T-cell (primary cell): ENCODE results near the gene FYN. TPM values are rescaled to one million over a fixed set of nuclear protein-coding genes. Genes with fewer than 3 reads are reported as not detected.
"Not testable (repeated sequence)": the region's sequence is repeated elsewhere in the genome, so short reads cannot be mapped to it uniquely, and the experiment has no call there.

Experiments
- ATAC-seq, 4 experiments: fragments of 200-7000 bp in 3 of 4; fragments of 150-1000 bp in 1 of 4; cut with Tn5 transposase; replicated peaks in 1 of 4; 1 replicate in 3 of 4; 2 replicates in 1 of 4; pipeline ENCODE4 v1.10.0; 2021; ENCODE audit warnings: moderate library complexity in 3 of 4, mild to moderate bottlenecking in 2 of 4, moderate number of reproducible peaks in 1 of 4
- CTCF ChIA-PET, 2 donors: fragments of 300-600 bp; sonication (Branson Sonifier 250); formaldehyde crosslinking; loops; one replicate each; lab custom pipeline; 2022; ENCODE audit warnings: antibody characterized with exemption in 2 of 2; lab: Charles Lee
- POLR2A ChIA-PET, 2 donors: fragments of 300-600 bp; sonication (Branson Sonifier 250); formaldehyde crosslinking; loops; one replicate each; lab custom pipeline; 2022; ENCODE audit warnings: antibody characterized with exemption in 2 of 2; lab: Charles Lee
- DNase-seq, 35 experiments: peaks; one replicate each; pipeline versions ENCODE4 v3.0.0 to v3.0.0-alpha.2; 2013 to 2023
- H3K27ac ChIP-seq: one replicate; pipeline ENCODE4 v1.5.1; 2013; ENCODE audit warnings: low read length
- H3K27me3 ChIP-seq, 2 experiments: replicated peaks in 1 of 2; 1 replicate in 1 of 2; 2 replicates in 1 of 2; pipeline versions ENCODE4 v1.6.1 to v1.7.0; 2013; ENCODE audit warnings: low read length in 1 of 2, mixed read lengths in 1 of 2; ENCODE audit not compliant: control insufficient read depth in 2 of 2, insufficient read depth in 2 of 2; ENCODE audit errors: extremely low read depth in 1 of 2
- H3K36me3 ChIP-seq, 2 donors: 1 replicate in 1 of 2; 2 replicates in 1 of 2; pipeline versions ENCODE4 v1.6.1 to v1.7.0; 2013; ENCODE audit warnings: low read length in 1 of 2; ENCODE audit not compliant: control insufficient read depth in 2 of 2, insufficient read depth in 1 of 2; ENCODE audit errors: extremely low read depth in 1 of 2
- H3K4me1 ChIP-seq, 2 experiments: 1 replicate in 1 of 2; 2 replicates in 1 of 2; pipeline versions ENCODE4 v1.6.1 to v1.7.0; 2013; ENCODE audit warnings: low read length in 2 of 2, mixed read lengths in 1 of 2; ENCODE audit not compliant: insufficient read depth in 2 of 2, control insufficient read depth in 1 of 2; ENCODE audit errors: extremely low read depth in 1 of 2
- H3K4me3 ChIP-seq, 2 donors: 1 replicate in 1 of 2; 2 replicates in 1 of 2; pipeline versions ENCODE4 v1.5.1 to v1.7.0; 2013; ENCODE audit warnings: mild to moderate bottlenecking in 2 of 2, low read length in 1 of 2, moderate library complexity in 1 of 2; ENCODE audit not compliant: control insufficient read depth in 1 of 2; ENCODE audit errors: extremely low read depth in 1 of 2
- H3K9me3 ChIP-seq: 2 replicates; pipeline ENCODE4 v1.7.0; 2013
- H3K27ac Mint-ChIP-seq, 2 donors: one replicate each; pipeline ENCODE4 v1.8.0; 2020 to 2021; ENCODE audit warnings: mild to moderate bottlenecking in 2 of 2, mixed read lengths in 2 of 2
- H3K27me3 Mint-ChIP-seq, 2 donors: one replicate each; pipeline ENCODE4 v1.8.0; 2021 to 2022; ENCODE audit warnings: mixed read lengths in 2 of 2
- H3K36me3 Mint-ChIP-seq: one replicate; pipeline ENCODE4 v1.8.0; 2021; ENCODE audit warnings: mixed read lengths
- H3K4me1 Mint-ChIP-seq, 3 donors: one replicate each; pipeline ENCODE4 v1.8.0; 2020 to 2022; ENCODE audit warnings: mixed read lengths in 3 of 3, mild to moderate bottlenecking in 1 of 3
- H3K4me3 Mint-ChIP-seq, 3 donors: one replicate each; pipeline ENCODE4 v1.8.0; 2020 to 2022; ENCODE audit warnings: mild to moderate bottlenecking in 3 of 3, mixed read lengths in 3 of 3, moderate library complexity in 3 of 3
- H3K9me3 Mint-ChIP-seq, 3 donors: one replicate each; pipeline ENCODE4 v1.8.0; 2020 to 2022; ENCODE audit warnings: mixed read lengths in 3 of 3
- WGBS: methylation state at CpG from one replicate; pipeline ENCODE4 v1.1.5; 2013; ENCODE audit warnings: missing lambda C conversion rate; ENCODE audit not compliant: insufficient coverage; 5-methylcytosine and 5-hydroxymethylcytosine counted together
- total RNA-seq, 35 experiments: library from RNA in 6 of 35; stranded (reverse) in 6 of 35; fragments of 120-200 nt in 1 of 35; gene quantifications; one replicate each; pipeline versions ENCODE4 v1.2.1 to v1.2.4 and lab custom pipeline; 2013 to 2026

FYN gene
- total RNA-seq, 5 donors from 2014 or later (not counting 1 experiment from before 2014, with no cell fraction given), result 466 to 573 (median 534) TPM

- H3K27ac Mint-ChIP-seq, result no peak overlapping the region
- ChIA-PET CTCF (interaction anchor here (0.6 to 1.8 kb wide), 7 partner anchors 11 to 262 kb away, joined by 3 to 5 read pairs (median 3); no protein-coding TSS in a partner anchor), POLR2A (interaction anchor here (0.6 to 0.8 kb wide), 5 partner anchors 24 to 130 kb away, joined by 3 to 11 read pairs (median 6); no protein-coding TSS in a partner anchor)
- Histone ChIP-seq H3K36me3 (peaks cover 3 to 10% of the 10 kb centered on the region in 2 donors), H3K9me3 (no peaks in the 10 kb centered on the region), H3K4me1 (peaks cover 6 to 48% of the 10 kb centered on the region in 2 experiments), H3K27ac (peak overlapping the region; percentile 7), H3K4me3 (no peak overlapping the region), H3K27me3 (no peaks in the 10 kb centered on the region)
- H3K27me3 Mint-ChIP-seq, result no peaks in the 10 kb centered on the region
- H3K9me3 Mint-ChIP-seq, result no peaks in the 10 kb centered on the region
- peaks cover 27% of the 10 kb centered on the region for H3K36me3 Mint-ChIP-seq
- DNase-seq, result no peak
- H3K4me1 Mint-ChIP-seq, result peaks cover 27 to 59% (median 54%) of the 10 kb centered on the region in 3 donors
- H3K4me3 Mint-ChIP-seq, result no peak overlapping the region
- WGBS, result no CpG with 5 or more reads among the region's 1 CpG
- ATAC-seq, result peak in 1 of 4 experiments; percentile 21
Observed at GRCh38 chr6:111788379-111789276, 84.6 kb downstream of the FYN start.

DNA sequence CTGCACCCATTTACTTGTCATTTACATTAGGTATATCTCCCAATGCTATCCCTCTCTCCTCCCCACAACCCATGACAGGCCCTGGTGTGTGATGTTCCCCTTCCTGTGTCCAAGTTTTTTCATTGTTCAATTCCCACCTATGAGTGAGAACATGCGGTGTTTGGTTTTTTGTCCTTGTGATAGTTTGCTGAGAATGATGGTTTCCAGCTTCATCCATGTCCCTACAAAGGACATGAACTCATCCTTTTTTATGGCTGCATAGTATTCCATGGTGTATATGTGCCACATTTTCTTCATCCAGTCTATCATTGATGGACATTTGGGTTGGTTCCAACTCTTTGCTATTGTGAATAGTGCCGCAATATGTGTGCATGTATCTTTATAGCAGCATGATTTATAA lies 87.1 kb downstream of the FYN start:
- no CpG with 5 or more reads among the region's 2 CpGs for WGBS
- Mint-ChIP-seq H3K4me1 (peaks cover 51 to 59% (median 55%) of the 10 kb centered on the region in 3 donors), H3K27ac (peak overlapping the region; percentile 58 to 69)

DNA sequence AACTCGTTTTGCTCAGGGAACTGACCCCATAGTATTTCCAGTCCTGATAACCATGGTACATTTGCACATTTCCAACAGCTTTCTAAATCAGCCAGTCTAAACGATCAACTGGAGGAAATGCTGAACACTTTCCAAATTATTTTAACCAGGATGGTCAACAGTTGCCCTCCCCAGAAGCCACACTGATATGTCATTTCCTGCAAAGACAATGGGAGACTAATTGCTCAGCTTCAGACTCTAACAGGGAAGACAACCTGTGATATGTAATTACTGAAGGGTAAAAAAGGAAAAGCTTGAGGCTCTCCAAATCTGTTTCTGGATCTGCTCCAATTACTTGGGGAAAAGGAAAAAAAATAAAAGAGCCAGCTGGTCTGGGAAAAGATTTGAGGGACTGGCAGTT lies 88.8 kb downstream of the FYN start:
- Mint-ChIP-seq H3K9me3 (no peaks in the 10 kb centered on the region), H3K36me3 (peaks cover 38% of the 10 kb centered on the region), H3K27me3 (no peaks in the 10 kb centered on the region), H3K27ac (peak overlapping the region; percentile 82 to 85), H3K4me1 (peaks cover 63 to 67% (median 67%) of the 10 kb centered on the region in 3 donors), H3K4me3 (no peak overlapping the region)
- H3K9me3 ChIP-seq, result no peaks in the 10 kb centered on the region
- H3K27me3 ChIP-seq, result no peaks in the 10 kb centered on the region
- no peak overlapping the region for H3K4me3 ChIP-seq
- 45% methylated on average over 2 of the region's 2 CpGs for WGBS
- peak overlapping the region; percentile 49 for H3K27ac ChIP-seq
- ATAC-seq, result no peak
- DNase-seq, result no peak
- H3K36me3 ChIP-seq, result peaks cover 3 to 14% of the 10 kb centered on the region in 2 donors
- POLR2A ChIA-PET, result interaction anchor here (0.7 to 0.9 kb wide), 2 partner anchors 10 to 13 kb away, joined by 4 read pairs; no protein-coding TSS in a partner anchor
- H3K4me1 ChIP-seq, result peaks cover 15 to 61% of the 10 kb centered on the region in 2 experiments
- CTCF ChIA-PET, result interaction anchor here (0.6 to 1.3 kb wide), 6 partner anchors 13 to 208 kb away, joined by 3 to 5 read pairs (median 4); no protein-coding TSS in a partner anchor

More for the DNA sequence above, 87.1 kb downstream of the FYN start:
- Mint-ChIP-seq H3K4me3 (peak overlapping the region in 1 of 3 donors; percentile 15), H3K36me3 (peaks cover 31% of the 10 kb centered on the region)
- H3K4me3 ChIP-seq, CTCF ChIA-PET, H3K9me3 ChIP-seq, H3K27ac ChIP-seq, H3K27me3 ChIP-seq, H3K9me3 Mint-ChIP-seq, H3K27me3 Mint-ChIP-seq, POLR2A ChIA-PET, DNase-seq, ATAC-seq: not testable (repeated sequence)
- peaks cover 3 to 12% of the 10 kb centered on the region in 2 donors for H3K36me3 ChIP-seq
- peaks cover 11 to 54% of the 10 kb centered on the region in 2 experiments for H3K4me1 ChIP-seq

- peak overlapping the region; percentile 82 to 85 for H3K27ac Mint-ChIP-seq
- H3K27me3 ChIP-seq, result no peaks in the 10 kb centered on the region
- peaks cover 77 to 82% (median 81%) of the 10 kb centered on the region in 3 donors for H3K4me1 Mint-ChIP-seq
- ATAC-seq (peak in 1 of 4 experiments; percentile 4), DNase-seq (no peak)
- H3K9me3 ChIP-seq, result no peaks in the 10 kb centered on the region
- H3K9me3 Mint-ChIP-seq, result no peaks in the 10 kb centered on the region
- H3K4me3 ChIP-seq, result no peak overlapping the region
- no peaks in the 10 kb centered on the region for H3K27me3 Mint-ChIP-seq
- H3K4me1 ChIP-seq, result peaks cover 19 to 68% of the 10 kb centered on the region in 2 experiments
- H3K4me3 Mint-ChIP-seq, result no peak overlapping the region
- H3K36me3 Mint-ChIP-seq, result peaks cover 40% of the 10 kb centered on the region
- POLR2A ChIA-PET, result interaction anchor here in 1 of 2 donors (1.4 kb wide), 1 partner anchor 13 kb away, joined by 3 read pairs; no protein-coding TSS in a partner anchor
- CTCF ChIA-PET, result interaction anchor here in 1 of 2 donors (1.3 to 1.7 kb wide), 2 partner anchors 18 to 29 kb away, joined by 3 to 4 read pairs; no protein-coding TSS in a partner anchor
- H3K27ac ChIP-seq, result peak overlapping the region; percentile 38
- peaks cover 3 to 23% of the 10 kb centered on the region in 2 donors for H3K36me3 ChIP-seq
- WGBS, result 90% methylated on average over 2 of the region's 3 CpGs
Observed at GRCh38 chr6:111782887-111783466, 90.3 kb downstream of the FYN start.

DNA sequence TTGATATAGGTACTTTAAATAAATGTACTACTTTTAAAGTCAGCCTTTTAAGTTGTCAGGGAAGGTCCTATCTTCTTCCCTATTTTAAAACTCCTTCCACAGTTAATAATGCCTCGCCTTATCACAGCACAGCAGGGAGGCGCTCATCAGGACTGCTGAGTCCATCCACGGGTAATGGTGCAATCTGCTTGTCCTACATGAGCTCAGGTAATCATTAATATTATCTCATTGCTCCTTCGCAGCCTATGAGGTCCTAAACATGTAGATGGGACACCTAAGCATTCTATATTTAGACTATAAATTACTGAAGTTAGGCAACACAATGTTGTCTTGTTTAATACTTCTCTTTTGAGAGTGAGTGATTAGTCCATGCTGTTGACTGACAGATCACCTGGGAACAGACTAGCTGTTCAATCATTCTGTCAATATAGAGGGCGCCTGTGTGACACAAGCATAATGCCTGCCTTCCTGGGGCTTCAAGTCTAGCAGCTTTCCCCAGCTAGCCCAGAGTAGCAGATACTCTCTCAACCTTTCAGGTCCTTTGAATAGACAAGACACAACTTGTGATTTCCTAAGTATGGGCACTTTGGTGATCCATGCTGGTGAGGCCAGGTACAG lies 91.0 kb downstream of the FYN start:
- Histone ChIP-seq H3K27ac (peak overlapping the region; percentile 15), H3K27me3 (no peaks in the 10 kb centered on the region), H3K9me3 (no peaks in the 10 kb centered on the region), H3K4me1 (peaks cover 20 to 75% of the 10 kb centered on the region in 2 experiments), H3K36me3 (peaks cover 3 to 24% of the 10 kb centered on the region in 2 donors), H3K4me3 (no peak overlapping the region)
- peak overlapping the region; percentile 82 to 85 for H3K27ac Mint-ChIP-seq
- no peaks in the 10 kb centered on the region for H3K27me3 Mint-ChIP-seq
- peak in 1 of 4 experiments; percentile 3 for ATAC-seq
- POLR2A ChIA-PET, result interaction anchor here (0.6 to 1.4 kb wide), 4 partner anchors 11 to 24 kb away, joined by 3 read pairs; no protein-coding TSS in a partner anchor
- peaks cover 84 to 88% (median 88%) of the 10 kb centered on the region in 3 donors for H3K4me1 Mint-ChIP-seq
- CTCF ChIA-PET, result interaction anchor here in 1 of 2 donors (0.6 to 1.7 kb wide), 4 partner anchors 17 to 68 kb away, joined by 3 to 4 read pairs (median 3); no protein-coding TSS in a partner anchor
- H3K36me3 Mint-ChIP-seq, result peaks cover 42% of the 10 kb centered on the region
- no peak overlapping the region for H3K4me3 Mint-ChIP-seq
- no peak for DNase-seq
- H3K9me3 Mint-ChIP-seq, result no peaks in the 10 kb centered on the region
- 100% methylated on average over 2 of the region's 5 CpGs for WGBS
